GM18861 (cell line): ENCODE data around the gene EIF5.

Experiments
- ATAC-seq: cut with Tn5 transposase; IDR thresholded peaks from one replicate; pipeline ENCODE4 v1.9.1; 2021; ENCODE audit not compliant: unreplicated experiment

EIF5 gene

GRCh38 chr14:103308717-103309616, 25.1 kb upstream of the EIF5 start:
- ATAC-seq: no peak

GRCh38 chr14:103310576-103311095, 23.4 kb upstream of the EIF5 start:
- no peak for ATAC-seq

- no peak for ATAC-seq
Observed at GRCh38 chr14:103311171-103311997, 22.7 kb upstream of the EIF5 start.

GRCh38 chr14:103312006-103312635, 21.9 kb upstream of the EIF5 start:
- no peak for ATAC-seq

GRCh38 chr14:103313704-103314103, 20.3 kb upstream of the EIF5 start:
- no peak for ATAC-seq

GRCh38 chr14:103314496-103315277, 19.4 kb upstream of the EIF5 start:
- ATAC-seq: no peak

- ATAC-seq: no peak
Observed at GRCh38 chr14:103315351-103315911, 18.6 kb upstream of the EIF5 start.

- ATAC-seq: no peak
Observed at GRCh38 chr14:103315941-103316340, 18.1 kb upstream of the EIF5 start.

GRCh38 chr14:103316721-103317121, 17.3 kb upstream of the EIF5 start:
- no peak for ATAC-seq

- no peak for ATAC-seq
Observed at GRCh38 chr14:103317251-103317650, 16.8 kb upstream of the EIF5 start.

GRCh38 chr14:103317976-103318580, 16.0 kb upstream of the EIF5 start:
- ATAC-seq: no peak

GRCh38 chr14:103318750-103319419, 15.2 kb upstream of the EIF5 start:
- ATAC-seq: no peak

- no peak for ATAC-seq
Observed at GRCh38 chr14:103319422-103319821, 14.6 kb upstream of the EIF5 start.

- no peak for ATAC-seq
Observed at GRCh38 chr14:103326078-103326477, 8.0 kb upstream of the EIF5 start.

- ATAC-seq: no peak
Observed at GRCh38 chr14:103328941-103329340, 5.1 kb upstream of the EIF5 start.

- ATAC-seq: no peak
Observed at GRCh38 chr14:103329401-103330347, 4.4 kb upstream of the EIF5 start.

- no peak for ATAC-seq
Observed at GRCh38 chr14:103330536-103330935, 3.5 kb upstream of the EIF5 start.
